ENCODE data around the gene SEC61A2.
"Not testable (repeated sequence)": the region's sequence is repeated elsewhere in the genome, so short reads cannot be mapped to it uniquely, and the experiment has no call there.

SEC61A2 gene

DNA sequence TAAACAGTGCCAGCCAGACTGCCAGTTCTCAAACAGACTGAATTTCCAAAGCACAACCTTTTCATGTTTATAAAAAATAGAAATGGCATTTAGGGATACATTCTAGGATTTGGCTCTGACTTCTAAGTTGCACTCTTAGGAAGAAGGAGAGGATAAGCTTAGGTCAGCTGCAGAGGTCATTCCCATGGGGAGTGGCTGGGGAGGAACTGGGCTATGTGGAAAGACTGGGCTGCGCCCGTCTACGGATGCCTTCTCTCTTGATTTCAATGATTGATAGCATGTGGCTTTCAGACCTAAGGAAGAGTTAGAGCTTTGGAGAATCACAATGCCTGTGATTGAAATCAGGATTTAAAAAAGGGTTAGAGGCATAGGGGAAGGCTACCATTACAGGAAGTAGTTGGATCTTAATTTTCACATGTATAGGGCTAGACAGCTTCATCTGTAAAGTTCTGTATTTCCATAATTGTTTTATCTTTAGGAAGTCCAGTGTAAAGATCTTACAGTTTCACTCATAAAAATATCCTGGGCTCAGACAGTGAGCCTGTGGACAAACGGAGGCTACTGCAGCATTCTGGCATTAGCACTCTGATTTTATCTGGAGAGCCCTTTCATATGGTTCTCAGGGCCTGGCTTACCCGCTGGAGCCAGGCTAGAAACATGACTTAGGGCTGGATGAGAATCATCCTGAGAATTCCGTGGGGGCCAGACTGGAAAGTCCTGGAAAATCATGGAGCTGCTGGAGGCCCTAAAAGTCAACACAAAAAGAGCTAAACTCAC is 36.7 kb downstream of the SEC61A2 start:
- in situ Hi-C loops (cut with MboI; ENCODE audit: low pct_unique_long_range_greater_than_20kb, low sequenced_read_pairs, unreplicated experiment), result no loop called here
- TF ChIP-seq, protein P1, sequence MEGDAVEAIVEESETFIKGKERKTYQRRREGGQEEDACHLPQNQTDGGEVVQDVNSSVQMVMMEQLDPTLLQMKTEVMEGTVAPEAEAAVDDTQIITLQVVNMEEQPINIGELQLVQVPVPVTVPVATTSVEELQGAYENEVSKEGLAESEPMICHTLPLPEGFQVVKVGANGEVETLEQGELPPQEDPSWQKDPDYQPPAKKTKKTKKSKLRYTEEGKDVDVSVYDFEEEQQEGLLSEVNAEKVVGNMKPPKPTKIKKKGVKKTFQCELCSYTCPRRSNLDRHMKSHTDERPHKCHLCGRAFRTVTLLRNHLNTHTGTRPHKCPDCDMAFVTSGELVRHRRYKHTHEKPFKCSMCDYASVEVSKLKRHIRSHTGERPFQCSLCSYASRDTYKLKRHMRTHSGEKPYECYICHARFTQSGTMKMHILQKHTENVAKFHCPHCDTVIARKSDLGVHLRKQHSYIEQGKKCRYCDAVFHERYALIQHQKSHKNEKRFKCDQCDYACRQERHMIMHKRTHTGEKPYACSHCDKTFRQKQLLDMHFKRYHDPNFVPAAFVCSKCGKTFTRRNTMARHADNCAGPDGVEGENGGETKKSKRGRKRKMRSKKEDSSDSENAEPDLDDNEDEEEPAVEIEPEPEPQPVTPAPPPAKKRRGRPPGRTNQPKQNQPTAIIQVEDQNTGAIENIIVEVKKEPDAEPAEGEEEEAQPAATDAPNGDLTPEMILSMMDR (IDR thresholded peaks at IDR 0.05; ENCODE audit: extremely low read depth, insufficient read depth, missing control alignments), result no peak

DNA sequence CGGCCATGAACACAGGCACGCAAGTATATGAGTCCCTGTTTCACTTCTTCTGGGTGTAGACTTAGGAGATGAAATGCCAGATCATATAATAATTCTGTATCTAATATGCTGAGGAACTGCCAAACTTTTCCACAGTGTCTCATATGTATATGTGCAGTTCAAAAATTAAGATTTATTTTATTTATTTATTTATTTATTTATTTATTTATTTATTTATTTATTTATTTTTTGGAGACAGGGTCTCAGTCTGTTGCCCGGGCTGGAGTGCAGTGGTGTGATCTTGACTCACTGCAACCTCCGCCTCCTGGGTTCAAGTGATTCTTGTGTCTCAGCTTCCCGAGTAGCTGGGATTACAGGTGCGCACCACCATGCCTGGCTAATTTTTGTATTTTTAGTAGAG is 42.0 kb downstream of the SEC61A2 start:
- DNase-seq (ENCODE audit: low spot score); in situ Hi-C loops (cut with MboI; ENCODE audit: low pct_unique_long_range_greater_than_20kb, low sequenced_read_pairs, unreplicated experiment): not testable (repeated sequence)

More for the DNA sequence above, 36.7 kb downstream of the SEC61A2 start:
- DNase-seq (ENCODE audit: low spot score), result no peak

DNA sequence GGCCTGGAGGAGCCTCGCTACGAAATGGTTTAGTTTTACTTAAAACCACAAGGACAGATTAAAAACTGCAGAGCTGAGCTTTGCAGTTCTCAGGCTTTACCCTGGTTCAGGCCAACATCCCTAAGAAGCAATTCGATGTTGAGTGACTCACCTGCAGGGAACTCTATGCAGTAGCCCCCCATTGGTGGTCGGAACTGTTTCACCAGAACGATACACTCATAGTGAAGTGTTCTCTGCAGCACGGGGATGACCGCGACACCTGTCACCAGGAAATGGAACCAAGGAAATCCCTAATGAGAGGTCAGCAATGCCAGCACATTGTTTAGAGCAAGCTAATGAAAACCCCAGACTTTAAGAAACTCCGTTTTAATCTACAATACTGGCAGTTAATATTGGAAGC is 48.2 kb downstream of the SEC61A2 start:
- DNase-seq (ENCODE audit: low spot score), result no peak
- in situ Hi-C loops (cut with MboI; ENCODE audit: low pct_unique_long_range_greater_than_20kb, low sequenced_read_pairs, unreplicated experiment), result no loop called here
- TF ChIP-seq, protein P1 (IDR thresholded peaks at IDR 0.05; ENCODE audit: extremely low read depth, insufficient read depth, missing control alignments), result no peak

DNA sequence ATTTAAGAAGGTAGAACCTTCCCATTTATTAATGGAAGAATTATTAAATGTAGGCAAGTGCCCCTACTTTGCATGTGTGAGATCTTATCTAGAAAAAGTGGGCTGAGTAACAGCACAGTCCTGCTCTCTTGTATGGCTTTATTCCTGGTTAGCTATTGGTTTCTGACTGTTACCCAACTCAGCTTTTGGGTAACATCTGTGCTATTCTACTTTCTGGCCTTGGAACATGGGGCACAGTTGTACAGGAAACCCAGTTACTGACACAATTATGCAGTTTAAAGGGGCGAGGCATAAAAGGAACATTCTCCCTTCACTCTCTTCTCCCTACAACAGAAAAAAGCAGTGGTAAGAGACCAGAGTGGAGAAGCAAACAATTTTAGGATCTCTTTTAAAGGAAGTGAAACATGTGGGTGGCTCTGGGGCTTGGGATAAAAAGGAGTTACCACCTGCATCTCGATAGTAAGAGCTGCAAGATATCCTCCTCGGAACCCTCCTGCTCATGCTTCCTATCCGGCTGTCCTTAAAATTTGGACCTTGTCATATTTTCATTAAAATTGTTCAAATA is 50.2 kb downstream of the SEC61A2 start:
- TF ChIP-seq, protein P1 (IDR thresholded peaks at IDR 0.05; ENCODE audit: extremely low read depth, insufficient read depth, missing control alignments), result no peak
- in situ Hi-C loops (cut with MboI; ENCODE audit: low pct_unique_long_range_greater_than_20kb, low sequenced_read_pairs, unreplicated experiment), result no loop called here

DNA sequence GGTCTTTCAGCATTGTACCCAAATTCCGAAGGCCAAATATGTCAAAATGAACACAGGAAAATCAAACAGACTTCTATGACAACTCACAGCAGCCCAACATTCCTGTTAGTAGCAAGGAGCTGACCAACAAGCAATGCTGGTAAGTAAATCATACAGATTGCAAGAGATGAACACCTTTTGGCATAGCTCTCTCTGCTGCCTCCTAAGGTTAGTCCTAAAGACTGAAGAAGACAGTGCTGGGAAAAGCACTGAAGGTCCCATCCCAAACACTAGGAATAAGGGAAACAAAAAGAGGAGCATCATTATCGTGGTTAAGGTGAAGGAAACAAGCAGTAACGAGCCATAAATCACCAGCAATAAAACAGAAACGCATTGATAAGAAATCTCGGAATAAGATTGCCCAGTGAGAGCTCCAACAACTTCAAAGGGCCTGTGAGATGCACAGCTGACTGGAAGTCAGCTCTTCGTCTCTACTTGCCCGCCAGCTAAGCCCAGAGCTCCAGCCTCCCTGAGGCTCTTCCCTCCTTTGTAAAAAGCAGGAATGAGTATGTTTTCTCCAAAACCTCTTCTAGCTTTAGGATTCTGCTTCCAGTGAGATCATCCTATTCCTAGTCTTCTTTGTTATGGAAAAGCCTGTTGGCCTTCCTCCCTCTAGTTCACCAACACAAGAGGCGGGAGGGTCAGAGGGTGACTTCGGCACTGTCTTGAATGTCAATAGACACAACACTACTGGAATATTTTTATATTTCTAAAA is 50.9 kb downstream of the SEC61A2 start:
- DNase-seq (ENCODE audit: low spot score), result no peak
- in situ Hi-C loops (cut with MboI; ENCODE audit: low pct_unique_long_range_greater_than_20kb, low sequenced_read_pairs, unreplicated experiment), result no loop called here
- TF ChIP-seq, protein P1 (IDR thresholded peaks at IDR 0.05; ENCODE audit: extremely low read depth, insufficient read depth, missing control alignments), result no peak

More for the DNA sequence above, 50.2 kb downstream of the SEC61A2 start:
- no peak for DNase-seq (ENCODE audit: low spot score)

DNA sequence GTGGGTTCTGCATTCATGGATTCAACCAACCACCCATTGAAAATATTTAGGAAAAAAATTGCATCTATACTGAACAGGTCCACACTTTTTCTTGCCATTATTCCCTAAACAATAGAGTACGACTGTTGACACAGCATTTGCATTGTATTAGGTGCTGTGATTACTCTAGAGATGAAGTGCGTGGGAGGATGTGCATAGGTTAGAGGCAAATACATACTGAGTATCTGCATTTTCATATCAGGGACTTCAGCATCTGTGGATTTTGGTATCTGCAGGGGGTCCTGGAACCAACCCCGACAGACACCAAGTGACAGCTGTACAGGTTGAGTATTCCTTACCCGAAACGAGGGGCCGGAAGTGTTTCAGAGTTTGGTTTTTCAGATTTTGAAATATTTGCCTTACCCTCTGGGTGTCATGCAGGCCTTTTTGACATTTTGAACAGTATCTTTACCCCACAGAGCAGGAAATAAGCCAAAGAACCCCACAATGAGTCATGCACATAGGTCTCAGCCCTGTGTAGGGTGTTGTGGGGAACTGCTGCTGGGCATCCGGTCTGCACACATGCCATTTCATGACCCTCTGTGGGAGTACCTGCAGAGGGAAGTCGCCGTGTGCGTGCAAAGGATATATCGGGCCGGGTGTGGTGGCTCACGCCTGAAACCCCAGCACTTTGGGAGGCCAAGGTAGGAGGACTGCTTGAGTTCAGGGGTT is 51.7 kb downstream of the SEC61A2 start:
- peak; percentile 48 for DNase-seq (ENCODE audit: low spot score)
- in situ Hi-C loops (cut with MboI; ENCODE audit: low pct_unique_long_range_greater_than_20kb, low sequenced_read_pairs, unreplicated experiment), result no loop called here
- TF ChIP-seq, protein P1 (IDR thresholded peaks at IDR 0.05; ENCODE audit: extremely low read depth, insufficient read depth, missing control alignments), result no peak

Data from GM13977 (cell line).